ENCODE results near the gene ADRA2B.

- TF ChIP-seq EZH2phosphoT487 (IDR thresholded peaks at IDR 0.05; ENCODE audit: insufficient read depth, low read depth) (no peak), EZH2 (IDR thresholded peaks at IDR 0.05; ENCODE audit: insufficient read depth, poor library complexity, severe bottlenecking) (no peak)
Measured at GRCh38 chr2:96128456-96128855, 12.1 kb upstream of the ADRA2B start.
